IMR-90 (cell line): ENCODE data around the gene SPHK1. TPM values are rescaled to one million over a fixed set of nuclear protein-coding genes. Genes with fewer than 3 reads are reported as not detected.
A peak's percentile ranks its signal among the peaks of the same experiment; 100 is the strongest.

ENCODE experiments used
- ATAC-seq: fragments of 200-7000 bp; cut with Tn5 transposase; 2 replicates; pipeline ENCODE4 v1.9.1; 2020; ENCODE audit warnings: low read depth, mild to moderate bottlenecking, moderate library complexity
- BruUV-seq: library from RNA; stranded (reverse); fragments of 400-500 nt; replicated peaks from 2 replicates; lab custom pipeline; 2021; lab: Mats Ljungman, UMichigan
- CTCF ChIA-PET: fragments of 300-600 bp; formaldehyde crosslinking; extraction: SDS; loops from one replicate; lab custom pipeline; 2021; ENCODE audit warnings: antibody characterized with exemption; lab: Yijun Ruan, JAX
- POLR2A ChIA-PET: fragments of 300-600 bp; sonication (Branson Sonifier 250); formaldehyde crosslinking; loops from one replicate; lab custom pipeline; 2022; ENCODE audit warnings: antibody characterized with exemption; ENCODE audit not compliant: unreplicated experiment; lab: Charles Lee
- DNase-seq: peaks from one replicate; pipeline ENCODE4 v3.0.0; 2013
- H2AFZ ChIP-seq: replicated peaks from 2 replicates; pipeline ENCODE3; 2013; ENCODE audit warnings: low read length, mild to moderate bottlenecking; ENCODE audit not compliant: poor library complexity
- H2AK5ac ChIP-seq: 2 replicates; pipeline ENCODE4 v1.6.1; 2013; ENCODE audit warnings: low read depth, low read length, inconsistent platforms
- H2AK9ac ChIP-seq: replicated peaks from 2 replicates; pipeline ENCODE3; 2013; ENCODE audit warnings: mild to moderate bottlenecking, low read depth, low read length, moderate library complexity; ENCODE audit not compliant: poor library complexity
- H2BK120ac ChIP-seq: 2 replicates; pipeline ENCODE4 v1.6.1; 2013; ENCODE audit warnings: low read depth, low read length, inconsistent platforms
- H2BK15ac ChIP-seq: 3 replicates; pipeline ENCODE4 v1.6.1; 2013; ENCODE audit warnings: low read depth, low read length, inconsistent platforms
- H2BK20ac ChIP-seq: 2 replicates; pipeline ENCODE4 v1.6.1; 2013; ENCODE audit warnings: low read depth, mild to moderate bottlenecking, inconsistent platforms, low read length, moderate library complexity
- H2BK5ac ChIP-seq: 2 replicates; pipeline ENCODE4 v1.6.1; 2013; ENCODE audit warnings: mild to moderate bottlenecking, low read depth, low read length, inconsistent platforms; ENCODE audit not compliant: poor library complexity, severe bottlenecking
- H3K14ac ChIP-seq: replicated peaks from 2 replicates; pipeline ENCODE4 v1.6.1; 2013; ENCODE audit warnings: low read depth, low read length, inconsistent platforms
- H3K18ac ChIP-seq: 2 replicates; pipeline ENCODE4 v1.6.1; 2013; ENCODE audit warnings: low read depth, low read length, control low read depth
- H3K23ac ChIP-seq: 2 replicates; pipeline ENCODE4 v1.6.1; 2013; ENCODE audit warnings: low read depth, low read length, inconsistent platforms
- H3K27ac ChIP-seq: 2 replicates; pipeline ENCODE4 v1.5.1; 2013; ENCODE audit warnings: mild to moderate bottlenecking, control low read depth, low read length; ENCODE audit not compliant: insufficient read depth
- H3K27me3 ChIP-seq: 2 replicates; pipeline ENCODE4 v1.6.1; 2013; ENCODE audit warnings: low read length; ENCODE audit not compliant: control insufficient read depth, insufficient read depth
- H3K36me3 ChIP-seq: 2 replicates; pipeline ENCODE4 v1.6.1; 2013; ENCODE audit warnings: low read length, mixed read lengths; ENCODE audit not compliant: control insufficient read depth, insufficient read depth
- H3K4ac ChIP-seq: 2 replicates; pipeline ENCODE4 v1.6.1; 2013; ENCODE audit warnings: low read depth, low read length, inconsistent platforms
- H3K4me1 ChIP-seq: 2 replicates; pipeline ENCODE4 v1.6.1; 2013; ENCODE audit warnings: low read length, mixed read lengths; ENCODE audit not compliant: control insufficient read depth, insufficient read depth
- H3K4me2 ChIP-seq: 2 replicates; pipeline ENCODE4 v1.6.1; 2013; ENCODE audit warnings: low read depth, mild to moderate bottlenecking, control low read depth, low read length, moderate library complexity
- H3K4me3 ChIP-seq: 2 replicates; pipeline ENCODE4 v1.5.1; 2013; ENCODE audit warnings: low read depth, mild to moderate bottlenecking, control low read depth, low read length, moderate library complexity; ENCODE audit not compliant: insufficient read depth
- H3K56ac ChIP-seq: 2 replicates; pipeline ENCODE4 v1.6.1; 2013; ENCODE audit warnings: low read length, inconsistent platforms; ENCODE audit not compliant: insufficient read depth; ENCODE audit errors: extremely low read depth
- H3K79me1 ChIP-seq, 2 experiments: 2 replicates each; pipeline ENCODE4 v1.6.1; 2013; ENCODE audit warnings: low read length in 2 of 2, inconsistent platforms in 1 of 2, low read depth in 1 of 2
- H3K9ac ChIP-seq: 2 replicates; pipeline ENCODE4 v1.6.1; 2013; ENCODE audit warnings: low read depth, low read length, control low read depth
- H3K9me1 ChIP-seq: 2 replicates; pipeline ENCODE4 v1.6.1; 2013; ENCODE audit warnings: low read length, inconsistent platforms; ENCODE audit not compliant: insufficient read depth
- H3K9me3 ChIP-seq: 2 replicates; pipeline ENCODE4 v1.6.1; 2013; ENCODE audit warnings: low read length; ENCODE audit not compliant: control insufficient read depth, insufficient read depth
- H4K20me1 ChIP-seq: 2 replicates; pipeline ENCODE4 v1.6.1; 2013; ENCODE audit warnings: low read length, inconsistent platforms; ENCODE audit not compliant: insufficient read depth
- H4K5ac ChIP-seq: 2 replicates; pipeline ENCODE4 v1.6.1; 2013; ENCODE audit warnings: mild to moderate bottlenecking, low read depth, low read length, control low read depth
- H4K8ac ChIP-seq, 2 experiments: 2 replicates each; pipeline ENCODE4 v1.6.1; 2013; ENCODE audit warnings: low read depth in 2 of 2, low read length in 2 of 2, control low read depth in 1 of 2, inconsistent platforms in 1 of 2
- H4K91ac ChIP-seq: 2 replicates; pipeline ENCODE4 v1.6.1; 2013; ENCODE audit warnings: low read depth, low read length, inconsistent platforms; ENCODE audit not compliant: insufficient read depth
- BHLHE40 ChIP-seq: fragments of 150-350 bp; IDR thresholded peaks from 2 replicates; pipeline ENCODE4 v1.6.1; 2016; ENCODE audit warnings: mild to moderate bottlenecking, low read depth, low read length
- CEBPB ChIP-seq: IDR thresholded peaks from 2 replicates; pipeline ENCODE4 v1.6.1; 2012; ENCODE audit warnings: low read depth, low read length, improper control_type of control experiment
- FOS ChIP-seq: fragments of 150-350 bp; IDR thresholded peaks from 2 replicates; pipeline ENCODE4 v1.6.1; 2016; ENCODE audit warnings: low read depth, low read length
- MAFK ChIP-seq: IDR thresholded peaks from 2 replicates; pipeline ENCODE4 v1.6.1; 2012; ENCODE audit warnings: low read depth, low read length, improper control_type of control experiment
- NFE2L2 ChIP-seq: fragments of 150-350 bp; IDR thresholded peaks from 2 replicates; pipeline ENCODE4 v1.6.1; 2016; ENCODE audit warnings: low read depth, mild to moderate bottlenecking, low read length
- RAD21 ChIP-seq: IDR thresholded peaks from 2 replicates; pipeline ENCODE4 v1.6.1; 2012; ENCODE audit warnings: low read length, improper control_type of control experiment
- SMC3 ChIP-seq: fragments of 150-350 bp; IDR thresholded peaks from 2 replicates; pipeline ENCODE4 v1.6.1; 2016; ENCODE audit warnings: low read depth, mild to moderate bottlenecking, antibody characterized with exemption, low read length, moderate library complexity
- WGBS, 2 experiments: methylation state at CpG; one replicate each; pipeline versions ENCODE4 v1.1.5 to v1.1.7; 2013; ENCODE audit warnings: missing lambda C conversion rate in 2 of 2; ENCODE audit not compliant: insufficient read length in 1 of 2; ENCODE audit errors: extremely low coverage in 2 of 2; 5-methylcytosine and 5-hydroxymethylcytosine counted together
- dilution Hi-C: fragments of 300-500 bp; cut with HindIII; formaldehyde crosslinking; loops from one replicate; pipeline ENCODE4 v1.14.3; 2018; ENCODE audit warnings: low sequenced_read_pairs; ENCODE audit not compliant: unreplicated experiment
- in situ Hi-C: fragments of 300-500 bp; cut with MboI; formaldehyde crosslinking; loops from 3 replicates; pipeline ENCODE4 v1.14.3; 2019; ENCODE audit warnings: low sequenced_read_pairs, inconsistent platforms, mixed read lengths
- intact Hi-C: fragments of 100-400 bp; cut with micrococcal nuclease; formaldehyde crosslinking; loops from 2 replicates; pipeline ENCODE4 v1.10.0; 2022
- polyA plus RNA-seq, 3 experiments: library from polyadenylated mRNA; depleted of rRNA; stranded (reverse); fragments of >200 nt; gene quantifications; 2 replicates each; pipeline ENCODE4 v1.2.3, GENCODE V29; 2012; ENCODE audit warnings: low replicate concordance in 1 of 3
- total RNA-seq: library from RNA; depleted of rRNA; stranded (reverse); fragments of >200 nt; gene quantifications from 2 replicates; pipeline ENCODE4 v1.2.3, GENCODE V29; 2012

SPHK1 gene
- total and polyA plus RNA-seq, 2 of the 4 experiments (the other 2 are of a cell fraction): 44.4 to 82.7 TPM

- CTCF ChIA-PET: no interaction called here
- Histone ChIP-seq H2BK5ac (peak overlapping the region; percentile 99), H3K9ac (no peak overlapping the region)
Measured at GRCh38 chr17:76371656-76372628, 12.5 kb upstream of the SPHK1 start.

More at GRCh38 chr17:76371656-76372628, 12.5 kb upstream of the SPHK1 start:
- in situ Hi-C loops (no loop called here), intact Hi-C loops (loop anchor here (2.0 kb wide), 1 partner anchor 13 kb away; the partner anchor contains the start of gene SPHK1), dilution Hi-C loops (no loop called here)
- Histone ChIP-seq H3K56ac (peak overlapping the region; percentile 56; the same call in 1 of the 2 replicates), H3K9me3 (no peaks in the 10 kb centered on the region), H3K36me3 (no peaks in the 10 kb centered on the region), H2BK15ac (peak overlapping the region; percentile 90), H2AFZ (peak overlapping the region; percentile 3), H3K23ac (peak overlapping the region; percentile 76; the same call in 1 of the 2 replicates), H2BK120ac (peak overlapping the region; percentile 86), H3K27me3 (no peaks in the 10 kb centered on the region), H4K5ac (peak overlapping the region; percentile 88), H3K18ac (peak overlapping the region; percentile 80), H3K4me3 (no peak overlapping the region), H3K79me1 (peaks cover 4 to 34% of the 10 kb centered on the region in 2 experiments; a peak in 2 of 4 replicates), H3K4ac (peak overlapping the region; percentile 89), H3K14ac (peak overlapping the region; percentile 71), H2AK9ac (no peak overlapping the region), H4K20me1 (peaks cover 3% of the 10 kb centered on the region; the same call in 1 of the 2 replicates), H2AK5ac (peak overlapping the region; percentile 92), H3K4me2 (peak overlapping the region; percentile 46; the same call in 1 of the 2 replicates), H2BK20ac (peak overlapping the region; percentile 79), H3K9me1 (peaks cover 20% of the 10 kb centered on the region), H4K91ac (peak overlapping the region; percentile 87), H3K27ac (peak overlapping the region; percentile 80), H4K8ac (peak overlapping the region; percentile 58 to 76), H3K4me1 (peaks cover 25% of the 10 kb centered on the region)
- BruUV-seq: no TSS peak
- POLR2A ChIA-PET: interaction anchor here (0.5 kb wide), 1 partner anchor 522 kb away, joined by 3 read pairs; no protein-coding TSS in a partner anchor
- TF ChIP-seq NFE2L2 (peak; percentile 35), FOS (peak; percentile 93; the same call in 1 of the 2 replicates), RAD21 (no peak), SMC3 (no peak), CEBPB (peak; percentile 93), BHLHE40 (peak; percentile 71), MAFK (peak; percentile 93)
- DNase-seq (peak; percentile 100), ATAC-seq (peak; percentile 63)
- 34% methylated on average over 5 of the region's 16 CpGs; no CpG with 5 or more reads in 1 of the 2 experiments for WGBS, 2 experiments
